Measurements from ENCODE around the gene TCEAL8. TPM values are rescaled to one million over a fixed set of nuclear protein-coding genes. Genes with fewer than 3 reads are reported as not detected.
"Not testable (repeated sequence)": the region's sequence is repeated elsewhere in the genome, so short reads cannot be mapped to it uniquely, and the experiment has no call there.

The TCEAL8 gene
- total RNA-seq, 1 donor from 2014 or later, result 91.3 TPM

DNA sequence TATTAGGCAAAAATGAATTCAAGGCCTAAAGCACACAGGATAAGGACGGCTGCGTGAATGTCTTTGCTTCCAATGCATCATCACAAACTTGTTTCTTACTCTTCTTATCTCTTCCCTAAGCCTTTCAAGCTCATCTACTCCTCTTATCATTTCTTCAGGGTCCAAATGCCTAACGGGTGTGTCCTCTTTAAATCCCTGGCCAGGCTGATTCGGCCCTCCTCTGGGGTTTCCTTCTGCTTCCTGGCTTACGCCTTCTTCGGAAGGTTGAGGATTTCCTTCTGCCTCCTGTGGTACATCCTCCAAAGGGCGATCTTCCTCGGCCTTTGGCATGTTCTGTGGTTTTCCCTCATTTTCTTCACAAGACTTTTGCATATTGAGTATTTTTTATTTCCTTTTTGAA, 1.3 kb downstream of the TCEAL8 start:
- no peaks in the 10 kb centered on the region for H3K36me3 ChIP-seq (ENCODE audit: control insufficient read depth, insufficient read depth, low read length)
- no peak for TF ChIP-seq CTCF (IDR thresholded peaks at IDR 0.05; ENCODE audit: insufficient read depth, low read length, poor library complexity, severe bottlenecking)
- H3K27me3 ChIP-seq (ENCODE audit: control insufficient read depth, insufficient read depth, low read length), result no peaks in the 10 kb centered on the region
- DNase-seq (ENCODE audit: low read depth), result no peak
- H3K4me3 ChIP-seq (ENCODE audit: low read depth, low read length), result peak overlapping the region; percentile 70

- Histone ChIP-seq H3K4me3 (ENCODE audit: low read depth, low read length) (no peak overlapping the region), H3K27me3 (ENCODE audit: control insufficient read depth, insufficient read depth, low read length) (no peaks in the 10 kb centered on the region), H3K36me3 (ENCODE audit: control insufficient read depth, insufficient read depth, low read length) (no peaks in the 10 kb centered on the region)
- DNase-seq (ENCODE audit: low read depth), result no peak
- TF ChIP-seq CTCF (IDR thresholded peaks at IDR 0.05; ENCODE audit: insufficient read depth, low read length, poor library complexity, severe bottlenecking), result no peak
Observed at GRCh38 chrX:103250977-103251376, 4.0 kb downstream of the TCEAL8 start.

GRCh38 chrX:103249805-103250204, 5.2 kb downstream of the TCEAL8 start:
- no peaks in the 10 kb centered on the region for H3K36me3 ChIP-seq (ENCODE audit: control insufficient read depth, insufficient read depth, low read length)
- H3K4me3 ChIP-seq (ENCODE audit: low read depth, low read length), result no peak overlapping the region
- no peaks in the 10 kb centered on the region for H3K27me3 ChIP-seq (ENCODE audit: control insufficient read depth, insufficient read depth, low read length)
- no peak for DNase-seq (ENCODE audit: low read depth)
- TF ChIP-seq CTCF (IDR thresholded peaks at IDR 0.05; ENCODE audit: insufficient read depth, low read length, poor library complexity, severe bottlenecking), result no peak

DNA sequence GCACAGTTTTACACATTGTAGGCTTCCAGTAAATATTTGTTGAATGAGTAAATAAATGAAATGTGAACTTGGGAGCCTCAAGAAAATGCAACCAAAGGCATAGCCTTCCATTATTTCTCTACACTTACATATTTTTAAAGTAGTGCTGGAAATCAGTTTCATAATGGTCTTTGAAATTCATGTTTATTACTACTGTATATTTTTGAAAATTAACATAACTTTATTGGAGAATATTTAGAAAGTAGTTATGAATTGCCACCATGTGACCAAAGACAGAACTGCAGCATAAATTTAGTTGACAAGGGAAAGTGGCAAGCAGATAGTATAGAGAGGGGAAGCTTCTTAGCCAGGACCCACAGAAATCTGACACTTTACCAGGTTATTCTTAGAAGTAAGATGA, 6.4 kb downstream of the TCEAL8 start:
- DNase-seq (ENCODE audit: low read depth), result no peak
- Histone ChIP-seq H3K27me3 (ENCODE audit: control insufficient read depth, insufficient read depth, low read length) (no peaks in the 10 kb centered on the region), H3K4me3 (ENCODE audit: low read depth, low read length) (no peak overlapping the region), H3K36me3 (ENCODE audit: control insufficient read depth, insufficient read depth, low read length) (no peaks in the 10 kb centered on the region)
- peak; percentile 35 for TF ChIP-seq CTCF (IDR thresholded peaks at IDR 0.05; ENCODE audit: insufficient read depth, low read length, poor library complexity, severe bottlenecking)

GRCh38 chrX:103240155-103240554, 14.8 kb downstream of the TCEAL8 start:
- Histone ChIP-seq H3K36me3 (ENCODE audit: control insufficient read depth, insufficient read depth, low read length) (no peaks in the 10 kb centered on the region), H3K4me3 (ENCODE audit: low read depth, low read length) (no peak overlapping the region), H3K27me3 (ENCODE audit: control insufficient read depth, insufficient read depth, low read length) (peaks cover 2% of the 10 kb centered on the region)
- no peak for DNase-seq (ENCODE audit: low read depth)
- TF ChIP-seq CTCF (IDR thresholded peaks at IDR 0.05; ENCODE audit: insufficient read depth, low read length, poor library complexity, severe bottlenecking), result no peak

- H3K4me3 ChIP-seq (ENCODE audit: low read depth, low read length), result no peak overlapping the region
- DNase-seq (ENCODE audit: low read depth), result no peak
- peaks cover 6% of the 10 kb centered on the region for H3K27me3 ChIP-seq (ENCODE audit: control insufficient read depth, insufficient read depth, low read length)
- no peaks in the 10 kb centered on the region for H3K36me3 ChIP-seq (ENCODE audit: control insufficient read depth, insufficient read depth, low read length)
- TF ChIP-seq CTCF (IDR thresholded peaks at IDR 0.05; ENCODE audit: insufficient read depth, low read length, poor library complexity, severe bottlenecking), result no peak
Observed at GRCh38 chrX:103236296-103236695, 18.7 kb downstream of the TCEAL8 start.

- H3K27me3 ChIP-seq (ENCODE audit: control insufficient read depth, insufficient read depth, low read length); DNase-seq (ENCODE audit: low read depth); H3K36me3 ChIP-seq (ENCODE audit: control insufficient read depth, insufficient read depth, low read length); H3K4me3 ChIP-seq (ENCODE audit: low read depth, low read length): not testable (repeated sequence)
Observed at GRCh38 chrX:103235608-103236007, 19.3 kb downstream of the TCEAL8 start.
